Neural cell (in vitro differentiated cells): ENCODE data around the gene GMDS.

Experiments
- EP300 ChIP-seq: fragments of 450-650 bp; conservative IDR thresholded peaks from 2 replicates; pipeline ENCODE4 v1.6.1; 2014; ENCODE audit warnings: antibody characterized with exemption, mild to moderate bottlenecking, moderate library complexity; ENCODE audit not compliant: poor library complexity, severe bottlenecking
- EZH2 ChIP-seq: fragments of 200-600, 300-800 bp; shearing (Covaris generic), sonication (generic); IDR thresholded peaks from 2 replicates; pipeline ENCODE4 v1.6.1; 2014; ENCODE audit warnings: antibody characterized with exemption, low read length, borderline replicate concordance, mild to moderate bottlenecking; ENCODE audit not compliant: insufficient read depth, poor library complexity, severe bottlenecking
- POLR2AphosphoS5 ChIP-seq: IDR thresholded peaks from 2 replicates; pipeline ENCODE4 v1.6.1; 2012
- RAD21 ChIP-seq: fragments of 450-650 bp; conservative IDR thresholded peaks from 2 replicates; pipeline ENCODE4 v1.6.1; 2014; ENCODE audit warnings: antibody characterized with exemption, mild to moderate bottlenecking, moderate library complexity
- SMC3 ChIP-seq: fragments of 450-650 bp; conservative IDR thresholded peaks from 2 replicates; pipeline ENCODE4 v1.6.1; 2014; ENCODE audit warnings: antibody characterized with exemption, mild to moderate bottlenecking, moderate library complexity; ENCODE audit not compliant: poor library complexity
- TAF1 ChIP-seq: IDR thresholded peaks from 2 replicates; pipeline ENCODE4 v1.6.1; 2012; ENCODE audit warnings: low read depth
- TF ChIP-seq, protein P1 (sequence below): fragments of 450-650 bp; IDR thresholded peaks from 2 replicates; pipeline ENCODE4 v1.5.1; 2014; ENCODE audit warnings: antibody characterized with exemption, mild to moderate bottlenecking, moderate library complexity; ENCODE audit not compliant: poor library complexity, severe bottlenecking
- TF ChIP-seq, protein P2 (sequence below): IDR thresholded peaks from 2 replicates; pipeline ENCODE4 v1.6.1; 2012; ENCODE audit warnings: borderline replicate concordance

- TF ChIP-seq, protein P1, sequence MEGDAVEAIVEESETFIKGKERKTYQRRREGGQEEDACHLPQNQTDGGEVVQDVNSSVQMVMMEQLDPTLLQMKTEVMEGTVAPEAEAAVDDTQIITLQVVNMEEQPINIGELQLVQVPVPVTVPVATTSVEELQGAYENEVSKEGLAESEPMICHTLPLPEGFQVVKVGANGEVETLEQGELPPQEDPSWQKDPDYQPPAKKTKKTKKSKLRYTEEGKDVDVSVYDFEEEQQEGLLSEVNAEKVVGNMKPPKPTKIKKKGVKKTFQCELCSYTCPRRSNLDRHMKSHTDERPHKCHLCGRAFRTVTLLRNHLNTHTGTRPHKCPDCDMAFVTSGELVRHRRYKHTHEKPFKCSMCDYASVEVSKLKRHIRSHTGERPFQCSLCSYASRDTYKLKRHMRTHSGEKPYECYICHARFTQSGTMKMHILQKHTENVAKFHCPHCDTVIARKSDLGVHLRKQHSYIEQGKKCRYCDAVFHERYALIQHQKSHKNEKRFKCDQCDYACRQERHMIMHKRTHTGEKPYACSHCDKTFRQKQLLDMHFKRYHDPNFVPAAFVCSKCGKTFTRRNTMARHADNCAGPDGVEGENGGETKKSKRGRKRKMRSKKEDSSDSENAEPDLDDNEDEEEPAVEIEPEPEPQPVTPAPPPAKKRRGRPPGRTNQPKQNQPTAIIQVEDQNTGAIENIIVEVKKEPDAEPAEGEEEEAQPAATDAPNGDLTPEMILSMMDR = no peak
- TF ChIP-seq EP300 (no peak), EZH2 (no peak), POLR2AphosphoS5 (no peak), SMC3 (no peak), RAD21 (no peak), TAF1 (no peak)
- TF ChIP-seq, protein P2, sequence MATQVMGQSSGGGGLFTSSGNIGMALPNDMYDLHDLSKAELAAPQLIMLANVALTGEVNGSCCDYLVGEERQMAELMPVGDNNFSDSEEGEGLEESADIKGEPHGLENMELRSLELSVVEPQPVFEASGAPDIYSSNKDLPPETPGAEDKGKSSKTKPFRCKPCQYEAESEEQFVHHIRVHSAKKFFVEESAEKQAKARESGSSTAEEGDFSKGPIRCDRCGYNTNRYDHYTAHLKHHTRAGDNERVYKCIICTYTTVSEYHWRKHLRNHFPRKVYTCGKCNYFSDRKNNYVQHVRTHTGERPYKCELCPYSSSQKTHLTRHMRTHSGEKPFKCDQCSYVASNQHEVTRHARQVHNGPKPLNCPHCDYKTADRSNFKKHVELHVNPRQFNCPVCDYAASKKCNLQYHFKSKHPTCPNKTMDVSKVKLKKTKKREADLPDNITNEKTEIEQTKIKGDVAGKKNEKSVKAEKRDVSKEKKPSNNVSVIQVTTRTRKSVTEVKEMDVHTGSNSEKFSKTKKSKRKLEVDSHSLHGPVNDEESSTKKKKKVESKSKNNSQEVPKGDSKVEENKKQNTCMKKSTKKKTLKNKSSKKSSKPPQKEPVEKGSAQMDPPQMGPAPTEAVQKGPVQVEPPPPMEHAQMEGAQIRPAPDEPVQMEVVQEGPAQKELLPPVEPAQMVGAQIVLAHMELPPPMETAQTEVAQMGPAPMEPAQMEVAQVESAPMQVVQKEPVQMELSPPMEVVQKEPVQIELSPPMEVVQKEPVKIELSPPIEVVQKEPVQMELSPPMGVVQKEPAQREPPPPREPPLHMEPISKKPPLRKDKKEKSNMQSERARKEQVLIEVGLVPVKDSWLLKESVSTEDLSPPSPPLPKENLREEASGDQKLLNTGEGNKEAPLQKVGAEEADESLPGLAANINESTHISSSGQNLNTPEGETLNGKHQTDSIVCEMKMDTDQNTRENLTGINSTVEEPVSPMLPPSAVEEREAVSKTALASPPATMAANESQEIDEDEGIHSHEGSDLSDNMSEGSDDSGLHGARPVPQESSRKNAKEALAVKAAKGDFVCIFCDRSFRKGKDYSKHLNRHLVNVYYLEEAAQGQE = no peak
Measured at GRCh38 chr6:2242311-2242710, 3.1 kb downstream of the GMDS start.
